Natural killer cell (primary cell): ENCODE measurements around the gene AURKAIP1. TPM values are rescaled to one million over a fixed set of nuclear protein-coding genes. Genes with fewer than 3 reads are reported as not detected.

ENCODE experiments used
- ATAC-seq, 3 donors: fragments of 150-1000 bp in 2 of 3; fragments of 200-7000 bp in 1 of 3; cut with Tn5 transposase; 1 replicate in 1 of 3; 2 replicates in 2 of 3; pipeline ENCODE4 v1.10.0; 2021; ENCODE audit warnings: mild to moderate bottlenecking in 2 of 3, moderate library complexity in 2 of 3
- DNase-seq, 2 donors: peaks; one replicate each; pipeline versions ENCODE4 v3.0.0 to v3.0.0-alpha.2; 2013 to 2021; ENCODE audit warnings: mixed read lengths in 1 of 2
- H3K27ac ChIP-seq: one replicate; pipeline ENCODE4 v1.5.1; 2013; ENCODE audit warnings: mild to moderate bottlenecking, low read length
- H3K27me3 ChIP-seq: one replicate; pipeline ENCODE4 v1.6.1; 2013; ENCODE audit warnings: low read length; ENCODE audit not compliant: control insufficient read depth, insufficient read depth
- H3K36me3 ChIP-seq: one replicate; pipeline ENCODE4 v1.6.1; 2013; ENCODE audit warnings: low read length; ENCODE audit not compliant: control insufficient read depth, insufficient read depth
- H3K4me1 ChIP-seq: one replicate; pipeline ENCODE4 v1.6.1; 2013; ENCODE audit warnings: low read length; ENCODE audit not compliant: control insufficient read depth, insufficient read depth
- H3K4me3 ChIP-seq: one replicate; pipeline ENCODE4 v1.5.1; 2013; ENCODE audit warnings: low read length
- H3K9me3 ChIP-seq: one replicate; pipeline ENCODE4 v1.6.1; 2013; ENCODE audit warnings: low read length; ENCODE audit not compliant: control insufficient read depth, insufficient read depth
- H3K27ac Mint-ChIP-seq, 2 donors: one replicate each; pipeline ENCODE4 v1.8.0; 2022; ENCODE audit warnings: mild to moderate bottlenecking in 2 of 2, mixed read lengths in 2 of 2, moderate library complexity in 1 of 2
- H3K27me3 Mint-ChIP-seq, 2 donors: one replicate each; pipeline ENCODE4 v1.8.0; 2022; ENCODE audit warnings: low read depth in 2 of 2, mixed read lengths in 2 of 2
- H3K36me3 Mint-ChIP-seq: one replicate; pipeline ENCODE4 v1.8.0; 2022; ENCODE audit warnings: mixed read lengths
- H3K4me1 Mint-ChIP-seq, 2 donors: one replicate each; pipeline ENCODE4 v1.8.0; 2022; ENCODE audit warnings: mixed read lengths in 2 of 2
- H3K4me3 Mint-ChIP-seq: one replicate; pipeline ENCODE4 v1.8.0; 2022; ENCODE audit warnings: mild to moderate bottlenecking, moderate library complexity, mixed read lengths
- H3K9me3 Mint-ChIP-seq, 2 donors: one replicate each; pipeline ENCODE4 v1.8.0; 2022; ENCODE audit warnings: mixed read lengths in 2 of 2
- CTCF ChIP-seq: fragments of 200-600 bp; IDR thresholded peaks from one replicate; pipeline ENCODE4 v1.8.0; 2022; ENCODE audit warnings: antibody characterized with exemption
- WGBS: methylation state at CpG from one replicate; pipeline ENCODE4 v1.1.7; 2013; ENCODE audit warnings: missing lambda C conversion rate; ENCODE audit not compliant: insufficient coverage; 5-methylcytosine and 5-hydroxymethylcytosine counted together
- intact Hi-C: fragments of 100-400 bp; cut with micrococcal nuclease; formaldehyde crosslinking; loops from one replicate; pipeline ENCODE4 v1.14.2; 2022
- total RNA-seq, 4 donors: library from RNA; stranded (reverse); fragments of 120-200 nt in 1 of 4; gene quantifications; one replicate each; pipeline versions ENCODE4 v1.2.3 to v1.2.4, GENCODE V29; 2013 to 2022

AURKAIP1 gene
- total RNA-seq, 3 donors from 2014 or later (not counting 1 experiment from before 2014, with no cell fraction given) = 60.0 to 76.3 (median 64.6) TPM

- intact Hi-C loops = no loop called here
- ATAC-seq = no peak
- H3K36me3 ChIP-seq = peaks cover 49% of the 10 kb centered on the region
- Mint-ChIP-seq H3K27ac (peak overlapping the region; percentile 86 to 94), H3K27me3 (no peaks in the 10 kb centered on the region), H3K4me1 (peaks cover 29 to 50% of the 10 kb centered on the region in 2 donors), H3K36me3 (no peaks in the 10 kb centered on the region), H3K4me3 (peak overlapping the region; percentile 9), H3K9me3 (no peaks in the 10 kb centered on the region)
- no peak for TF ChIP-seq CTCF
- no peak overlapping the region for H3K27ac ChIP-seq
- H3K27me3 ChIP-seq = no peaks in the 10 kb centered on the region
- H3K4me1 ChIP-seq = peaks cover 47% of the 10 kb centered on the region
- 92% methylated on average over 7 of the region's 7 CpGs for WGBS
- H3K9me3 ChIP-seq = no peaks in the 10 kb centered on the region
- H3K4me3 ChIP-seq = no peak overlapping the region
- no peak for DNase-seq
Measured at GRCh38 chr1:1401457-1402010, 26.5 kb upstream of the AURKAIP1 start.

- WGBS = 92% methylated on average over 22 of the region's 22 CpGs
- no peak overlapping the region for H3K4me3 ChIP-seq
- TF ChIP-seq CTCF = no peak
- Mint-ChIP-seq H3K27me3 (no peaks in the 10 kb centered on the region), H3K4me3 (peak overlapping the region; percentile 93), H3K4me1 (peaks cover 29 to 44% of the 10 kb centered on the region in 2 donors), H3K27ac (peak overlapping the region; percentile 86 to 94), H3K36me3 (no peaks in the 10 kb centered on the region), H3K9me3 (no peaks in the 10 kb centered on the region)
- H3K36me3 ChIP-seq = peaks cover 50% of the 10 kb centered on the region
- DNase-seq = no peak
- no peaks in the 10 kb centered on the region for H3K9me3 ChIP-seq
- intact Hi-C loops = no loop called here
- ATAC-seq = no peak
- no peaks in the 10 kb centered on the region for H3K27me3 ChIP-seq
- H3K27ac ChIP-seq = peak overlapping the region; percentile 92
- H3K4me1 ChIP-seq = peaks cover 40% of the 10 kb centered on the region
Measured at GRCh38 chr1:1400576-1401456, 25.8 kb upstream of the AURKAIP1 start.

- H3K4me3 ChIP-seq = peak overlapping the region; percentile 100
- peaks cover 29 to 46% of the 10 kb centered on the region in 2 donors for H3K4me1 Mint-ChIP-seq
- H3K36me3 Mint-ChIP-seq = peaks cover 2% of the 10 kb centered on the region
- peak in 1 of 2 donors; percentile 49 for DNase-seq
- no peak for TF ChIP-seq CTCF
- H3K36me3 ChIP-seq = peaks cover 50% of the 10 kb centered on the region
- no peaks in the 10 kb centered on the region for H3K27me3 Mint-ChIP-seq
- peak overlapping the region; percentile 93 for H3K4me3 Mint-ChIP-seq
- peak overlapping the region; percentile 92 for H3K27ac ChIP-seq
- peaks cover 32% of the 10 kb centered on the region for H3K4me1 ChIP-seq
- H3K9me3 Mint-ChIP-seq = no peaks in the 10 kb centered on the region
- H3K9me3 ChIP-seq = no peaks in the 10 kb centered on the region
- intact Hi-C loops = loop anchor here (1.0 kb wide), 2 partner anchors 7 to 25 kb away; partner anchors contain the start of genes AURKAIP1 and MRPL20
- H3K27me3 ChIP-seq = no peaks in the 10 kb centered on the region
- H3K27ac Mint-ChIP-seq = peak overlapping the region; percentile 86 to 94
- WGBS = 5% methylated on average over 34 of the region's 34 CpGs
- no peak for ATAC-seq
Measured at GRCh38 chr1:1399872-1400575, 25.0 kb upstream of the AURKAIP1 start.
